ENCODE data around the gene SCUBE1.

The SCUBE1 gene

DNA sequence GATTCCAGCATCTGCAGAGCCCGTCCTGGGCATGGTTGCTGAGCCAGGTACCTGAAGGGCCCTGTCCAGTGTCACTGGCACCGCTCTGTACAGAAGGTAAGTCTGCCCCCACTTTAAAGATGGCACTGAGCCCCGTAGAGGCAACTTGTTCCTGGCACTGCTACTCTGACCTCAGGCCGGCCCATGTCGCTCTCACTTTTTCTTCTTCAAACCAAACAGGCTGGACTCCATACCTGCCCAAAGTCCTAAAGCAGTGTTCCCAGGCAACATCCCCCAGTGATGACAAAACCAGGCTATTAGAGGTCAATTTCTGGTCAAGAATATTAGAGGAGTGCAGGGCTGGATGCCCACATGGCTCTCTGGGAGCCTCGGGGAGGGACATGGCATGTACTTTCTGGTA is 109.6 kb downstream of the SCUBE1 start:
- DNase-seq: no peak

DNA sequence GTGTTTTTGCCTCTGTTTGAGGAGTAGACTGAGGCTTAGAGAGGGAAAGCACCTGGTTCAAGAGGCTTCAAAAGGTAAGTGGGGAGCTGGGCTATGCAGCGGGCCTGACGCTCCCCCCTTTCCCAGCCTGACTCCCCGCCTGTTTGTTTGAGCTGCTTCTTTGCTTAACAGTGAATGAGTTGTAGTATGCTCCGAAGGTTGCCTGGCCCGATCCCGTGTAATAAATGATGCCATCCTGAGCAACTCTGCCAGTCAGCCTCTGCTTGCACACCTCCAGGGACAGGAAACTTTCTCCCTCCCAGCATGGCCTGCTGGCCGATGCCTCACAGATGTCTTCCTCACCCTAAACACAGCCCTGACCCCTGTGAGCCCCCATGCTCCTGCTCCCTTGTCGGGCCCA is 110.7 kb downstream of the SCUBE1 start:
- no peak for DNase-seq

DNA sequence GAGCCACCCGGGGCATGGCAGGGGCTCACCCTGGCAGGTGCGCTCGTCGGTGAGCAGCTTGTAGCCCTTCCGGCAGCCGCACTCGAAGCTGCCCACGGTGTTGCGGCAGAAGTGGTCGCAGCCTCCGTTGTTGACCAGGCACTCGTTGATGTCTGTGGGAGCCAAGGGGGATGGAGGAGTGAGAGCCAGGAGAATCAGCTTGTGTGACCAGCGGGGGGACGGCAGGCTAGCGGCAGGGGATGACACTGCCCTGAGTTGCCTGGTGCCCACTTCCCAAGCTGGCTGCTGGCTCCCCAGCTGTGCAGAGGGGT is 111.5 kb downstream of the SCUBE1 start:
- no peak for DNase-seq

DNA sequence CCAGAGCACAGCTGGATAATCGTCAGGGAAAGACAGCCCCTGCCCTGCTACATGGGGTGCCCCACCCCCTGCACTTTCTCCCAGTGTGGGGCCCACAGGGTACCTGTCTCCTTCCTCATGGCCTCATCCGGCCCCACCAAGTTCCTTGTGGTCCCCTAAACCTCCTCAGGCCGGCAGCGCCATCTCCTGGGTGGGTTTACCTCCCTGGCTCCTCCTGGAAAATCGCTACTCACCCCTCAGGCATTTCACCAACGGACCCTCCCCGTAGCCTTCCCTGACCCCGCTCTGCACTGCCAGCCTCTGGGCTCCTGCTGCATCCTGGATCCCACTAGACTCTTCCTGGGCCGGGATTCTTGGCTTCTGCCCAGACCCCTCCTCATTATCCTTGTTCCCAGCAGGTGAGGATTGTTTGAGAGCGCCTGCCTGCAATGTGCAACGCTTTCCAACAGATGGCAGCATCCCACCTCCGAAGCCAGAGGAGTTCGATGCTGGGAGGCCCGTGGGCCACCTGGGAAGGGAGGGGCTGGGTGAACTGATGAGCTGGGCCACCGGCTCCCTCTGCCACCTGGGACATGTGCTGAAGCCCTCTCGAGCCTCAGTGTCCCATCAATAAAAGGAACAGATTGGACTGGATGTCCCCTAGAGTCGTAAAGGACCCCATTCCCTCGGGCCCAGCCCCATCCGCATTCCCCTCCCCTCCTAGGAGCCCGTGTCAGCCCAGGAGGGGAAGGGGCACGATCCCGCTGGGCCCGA is 112.0 kb downstream of the SCUBE1 start:
- DNase-seq: peak; percentile 13 to 40

DNA sequence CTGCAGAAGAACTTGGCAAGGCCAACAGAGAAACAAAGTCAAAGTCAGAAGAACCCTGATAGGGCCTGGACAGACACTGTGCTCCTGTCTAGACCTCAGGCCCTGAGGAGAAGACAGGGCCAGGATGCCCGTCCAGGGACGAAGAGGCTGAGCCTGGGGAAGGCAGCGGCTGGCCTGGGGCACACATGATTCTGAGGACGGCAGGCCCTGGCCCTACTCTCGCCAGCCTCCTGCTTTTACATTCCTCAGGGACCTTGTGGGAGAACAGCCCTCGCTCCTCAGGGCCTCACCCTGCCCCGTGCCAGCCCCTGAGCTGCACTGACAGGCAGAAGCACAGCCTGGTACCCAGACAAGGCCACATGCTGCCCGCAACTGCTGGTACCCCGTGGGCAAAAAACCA is 112.6 kb downstream of the SCUBE1 start:
- DNase-seq: no peak

DNA sequence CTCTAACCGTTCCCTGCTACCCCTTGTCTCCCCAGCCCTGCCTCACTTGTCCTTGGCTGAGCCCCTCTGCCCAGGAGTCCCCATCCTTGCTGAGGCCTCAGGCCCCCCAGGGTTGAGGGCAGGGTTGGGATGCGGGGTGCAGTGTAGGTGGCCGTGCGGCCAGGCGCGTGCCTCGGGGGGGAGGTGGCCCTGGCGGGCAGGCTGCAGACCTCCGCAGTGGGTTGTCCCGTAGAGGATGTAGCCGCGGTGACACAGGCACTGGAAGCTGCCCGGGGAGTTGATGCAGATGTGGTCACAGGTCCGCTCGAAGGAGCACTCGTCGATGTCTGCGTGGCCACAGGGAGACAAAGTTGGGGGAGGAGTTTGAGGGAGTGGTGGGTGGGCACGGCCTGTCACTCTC is 114.3 kb downstream of the SCUBE1 start:
- no peak for DNase-seq

DNA sequence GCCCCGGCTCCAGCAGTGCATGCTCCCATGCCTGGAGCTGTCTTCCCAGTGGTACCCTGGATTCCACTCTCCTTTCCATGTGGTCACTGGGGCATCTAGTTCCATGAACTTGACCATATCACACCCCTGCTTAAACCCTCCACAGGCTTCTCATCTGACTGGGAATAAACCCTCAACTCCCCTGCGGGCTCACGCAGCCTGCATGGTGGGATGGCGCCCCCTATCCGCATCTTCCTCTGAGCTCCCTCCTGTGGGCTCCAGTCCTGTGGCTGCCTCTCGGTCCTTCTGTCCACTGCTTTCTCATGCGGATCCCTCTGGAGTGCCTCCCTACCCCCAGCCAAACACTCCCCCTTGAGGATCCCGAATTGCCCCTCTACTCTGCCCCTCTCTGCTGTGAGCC is 114.8 kb downstream of the SCUBE1 start:
- no peak for DNase-seq

DNA sequence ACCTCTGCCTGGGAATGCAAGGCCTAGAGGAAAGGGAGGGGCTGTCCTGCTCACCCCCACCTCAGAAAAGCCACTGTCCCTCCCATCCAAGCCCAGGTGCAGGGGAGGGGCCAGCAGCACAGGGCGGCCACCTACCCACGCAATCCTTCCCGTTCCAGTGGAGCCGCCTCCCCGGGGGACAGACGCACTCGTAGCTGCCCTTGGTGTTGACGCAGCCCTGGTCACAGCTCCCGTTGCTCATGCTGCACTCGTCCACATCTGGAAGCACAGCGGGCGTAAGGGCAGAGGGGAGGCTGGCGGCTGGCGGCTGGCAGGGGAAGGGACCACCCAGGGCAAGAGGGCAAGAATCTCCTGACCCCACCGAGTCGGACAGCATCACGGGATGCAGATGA is 115.9 kb downstream of the SCUBE1 start:
- no peak for DNase-seq

DNA sequence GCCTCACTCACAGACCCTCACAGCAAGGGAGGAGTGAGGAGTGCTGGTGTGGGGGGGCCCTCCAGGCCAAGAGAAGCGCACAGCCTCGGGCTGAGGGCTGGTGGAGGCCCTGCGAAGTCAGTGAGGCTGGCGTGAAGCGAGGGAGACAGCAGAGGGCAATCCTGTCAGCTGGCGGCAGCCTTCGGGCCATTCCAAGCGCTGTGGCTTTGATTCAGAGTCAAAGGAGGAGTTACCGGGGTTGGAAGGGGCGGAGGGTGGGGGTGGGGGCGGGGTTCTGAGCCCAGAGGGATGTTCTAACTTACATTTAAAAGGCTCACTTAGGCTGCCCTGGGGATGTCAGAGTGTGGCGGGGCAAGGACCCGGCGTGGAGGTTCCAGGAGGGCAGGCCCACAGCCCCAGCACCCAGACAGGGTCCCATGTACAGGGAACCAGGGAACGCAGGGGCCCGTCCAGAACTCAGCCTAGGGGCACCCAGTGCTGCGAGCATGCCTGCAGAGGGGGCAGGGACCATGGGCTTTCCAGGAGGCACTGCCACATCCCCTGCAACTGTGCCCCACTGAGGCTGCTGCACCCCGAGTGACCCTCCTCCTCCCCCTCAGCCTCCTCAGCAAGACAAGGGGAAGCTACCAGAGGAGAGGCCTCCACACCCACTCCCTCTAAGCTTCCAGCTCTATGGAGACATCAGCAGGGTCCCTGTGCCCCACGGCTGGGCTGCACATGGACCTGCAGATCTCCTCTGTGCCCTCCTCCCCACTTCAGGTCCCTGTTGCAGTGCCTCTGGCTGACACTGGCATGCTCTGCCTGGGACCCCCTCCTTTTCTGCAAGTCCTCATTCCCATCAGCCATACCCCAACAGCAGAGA is 116.6 kb downstream of the SCUBE1 start:
- no peak for DNase-seq

DNA sequence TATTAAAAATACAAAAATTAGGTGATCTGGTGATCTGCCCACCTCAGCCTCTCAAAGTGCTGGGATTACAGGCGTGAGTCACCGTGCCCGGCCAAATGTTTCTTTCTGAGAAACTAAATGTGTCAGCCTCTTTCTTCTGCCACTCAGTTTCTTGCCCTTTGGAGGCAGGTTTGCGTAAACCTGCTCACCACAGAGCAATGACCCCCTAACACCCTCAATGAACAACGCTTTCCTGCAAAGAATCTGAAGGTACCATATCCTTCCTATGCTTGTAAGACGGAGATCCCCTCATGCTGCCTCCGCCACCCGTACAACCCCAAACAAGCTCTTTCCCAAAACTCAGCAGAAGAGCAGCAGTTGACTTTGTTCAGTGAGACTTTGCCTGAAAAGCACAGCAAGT is 117.6 kb downstream of the SCUBE1 start:
- DNase-seq: no peak

DNA sequence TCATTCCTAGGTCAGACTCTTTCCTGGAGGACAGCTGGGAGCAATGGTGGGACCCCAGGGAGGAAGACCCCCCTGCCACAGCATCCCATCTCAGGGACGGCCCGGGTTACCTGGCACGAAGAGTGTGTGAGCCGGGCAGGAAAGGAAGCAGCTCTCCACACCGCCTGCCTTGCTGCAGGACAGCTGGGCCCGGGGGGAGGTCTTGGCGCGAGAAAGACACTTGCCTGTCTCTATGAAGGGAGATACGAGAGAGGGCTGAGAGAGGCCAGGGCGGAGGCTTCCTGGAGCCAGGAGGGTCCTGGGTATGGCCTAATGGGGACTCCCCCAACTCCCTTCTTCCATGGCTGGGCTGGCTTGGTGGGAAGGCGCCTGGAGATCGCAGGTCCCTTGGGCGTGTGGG is 120.2 kb downstream of the SCUBE1 start:
- DNase-seq: no peak

DNA sequence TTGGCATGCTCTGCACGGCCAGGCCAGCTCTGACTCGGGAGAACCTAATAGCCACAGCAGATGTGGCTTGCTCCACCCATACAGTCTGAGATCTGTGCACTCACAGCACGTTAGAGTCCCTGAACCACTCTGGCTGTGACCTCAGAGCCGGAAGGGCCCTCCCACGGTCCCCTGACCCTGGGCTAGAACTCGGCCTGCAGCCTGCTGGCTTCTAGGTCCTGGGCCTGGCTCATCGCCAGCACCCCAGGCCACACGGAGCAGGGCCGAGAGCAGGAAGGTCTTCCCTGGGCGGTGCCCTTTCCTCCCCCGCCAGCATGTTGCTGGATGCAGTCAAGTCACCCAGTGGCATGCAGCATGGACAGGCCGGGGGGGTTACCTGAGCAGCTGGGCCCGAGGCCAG is 120.9 kb downstream of the SCUBE1 start:
- no peak for DNase-seq

DNA sequence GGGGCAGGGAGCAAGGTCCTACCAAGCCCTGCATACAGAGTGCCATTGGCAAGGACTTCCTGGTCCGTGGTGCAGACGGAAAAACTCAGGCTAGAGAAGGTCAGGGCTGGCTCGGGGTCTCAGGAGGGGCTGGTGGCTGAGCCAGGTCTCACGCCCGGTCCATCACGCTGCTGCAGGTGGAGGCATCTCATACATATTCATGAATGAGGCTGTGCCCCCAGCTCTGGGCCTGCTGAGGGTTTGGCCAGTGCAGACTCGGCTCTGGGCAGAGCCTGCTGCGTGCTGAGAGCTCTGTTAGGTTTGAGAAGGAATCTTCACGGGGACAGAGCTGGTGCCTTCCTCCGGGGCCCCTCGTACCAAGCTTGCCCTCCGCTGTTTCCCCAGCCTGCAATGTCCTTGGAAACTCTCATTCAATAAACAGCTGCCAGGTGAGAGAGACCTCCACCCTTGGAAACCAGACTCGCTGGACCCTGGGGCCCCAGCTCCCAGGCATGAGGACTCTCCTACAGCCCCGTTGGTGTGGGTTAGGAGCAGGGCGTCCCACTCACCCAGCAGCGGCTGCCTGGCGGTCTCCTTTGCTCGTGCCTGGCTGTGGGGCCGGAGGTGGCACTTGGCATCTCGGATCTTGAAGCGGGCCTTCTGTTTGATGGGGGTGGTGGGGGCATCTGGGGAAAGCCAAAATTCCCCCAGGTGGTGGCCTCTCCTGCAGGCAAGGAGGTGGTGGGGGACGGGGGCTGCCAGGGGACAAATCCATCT is 122.4 kb downstream of the SCUBE1 start:
- no peak for DNase-seq

DNA sequence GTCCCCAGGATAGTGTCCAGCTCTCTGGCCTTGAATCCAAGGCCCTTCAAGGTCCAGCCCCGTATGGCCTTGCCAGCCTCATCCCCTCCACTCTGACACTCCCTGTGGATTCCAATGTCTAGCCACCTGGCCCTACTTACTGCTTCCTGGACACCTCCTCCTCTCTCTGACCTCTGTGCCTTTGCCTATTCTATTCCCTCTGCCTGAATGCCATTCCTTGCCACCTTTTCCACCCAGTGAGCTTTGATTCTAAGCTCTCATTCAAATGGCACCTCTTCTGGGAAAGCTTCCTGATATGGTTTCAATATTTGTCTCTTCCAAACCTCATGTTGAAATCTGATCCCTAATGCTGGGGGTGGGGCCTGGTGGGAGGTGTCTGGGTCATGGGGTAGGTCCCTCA is 124.4 kb downstream of the SCUBE1 start:
- no peak for DNase-seq

DNA sequence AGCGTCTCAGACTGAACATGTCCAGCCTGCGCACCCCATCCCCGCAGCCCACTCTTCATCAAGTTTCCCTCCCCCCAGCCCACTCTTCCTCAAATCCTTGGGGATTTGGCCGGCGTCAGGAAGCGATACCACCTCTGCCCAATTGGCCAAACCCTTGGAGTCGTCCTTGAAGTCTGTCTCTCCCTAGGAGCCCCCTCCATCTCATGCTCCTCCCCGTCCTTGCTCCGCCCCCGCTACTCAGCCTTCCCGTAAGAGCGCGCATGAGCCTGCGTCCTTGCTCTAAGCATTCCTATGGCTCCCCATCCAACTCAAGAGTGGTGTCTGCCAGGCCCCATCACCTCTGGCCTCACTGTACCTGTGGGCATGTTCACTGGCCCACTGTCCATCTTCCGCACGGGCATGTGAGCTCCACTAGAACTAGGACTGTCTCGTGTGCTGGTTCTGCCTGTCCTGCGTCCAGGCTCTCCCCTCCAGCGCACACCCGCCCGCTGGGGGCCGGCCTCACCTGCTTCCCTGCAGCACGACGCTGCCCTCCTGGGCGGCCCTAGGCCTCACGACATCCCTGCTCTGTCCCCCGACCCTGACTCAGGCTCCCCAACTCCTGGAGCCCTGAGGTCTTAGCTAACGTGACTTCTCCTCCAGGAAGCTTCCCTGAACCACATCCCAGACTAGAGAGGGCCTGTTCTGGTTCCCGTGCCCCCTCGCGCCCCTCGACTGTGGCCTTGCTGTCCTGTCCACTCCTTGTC is 125.7 kb downstream of the SCUBE1 start:
- no peak for DNase-seq

DNA sequence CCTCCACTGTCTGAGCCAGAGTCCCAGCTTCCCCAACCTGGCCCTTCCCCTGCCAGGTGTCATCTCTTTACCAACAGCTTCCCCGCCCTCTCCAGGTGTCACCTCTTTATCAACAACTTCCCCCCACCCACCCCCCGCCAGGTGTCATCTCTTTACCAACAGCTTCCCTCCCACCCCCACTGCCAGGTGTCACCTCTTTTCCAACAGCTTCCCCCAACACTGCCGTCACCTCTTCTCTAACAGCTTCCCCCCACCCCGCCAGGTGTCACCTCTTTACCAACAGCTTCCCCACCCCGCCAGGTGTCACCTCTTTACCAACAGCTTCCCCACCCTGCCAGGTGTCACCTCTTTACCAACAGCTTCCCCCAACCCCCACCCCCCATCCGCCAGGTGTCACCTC is 126.4 kb downstream of the SCUBE1 start:
- no peak for DNase-seq

DNA sequence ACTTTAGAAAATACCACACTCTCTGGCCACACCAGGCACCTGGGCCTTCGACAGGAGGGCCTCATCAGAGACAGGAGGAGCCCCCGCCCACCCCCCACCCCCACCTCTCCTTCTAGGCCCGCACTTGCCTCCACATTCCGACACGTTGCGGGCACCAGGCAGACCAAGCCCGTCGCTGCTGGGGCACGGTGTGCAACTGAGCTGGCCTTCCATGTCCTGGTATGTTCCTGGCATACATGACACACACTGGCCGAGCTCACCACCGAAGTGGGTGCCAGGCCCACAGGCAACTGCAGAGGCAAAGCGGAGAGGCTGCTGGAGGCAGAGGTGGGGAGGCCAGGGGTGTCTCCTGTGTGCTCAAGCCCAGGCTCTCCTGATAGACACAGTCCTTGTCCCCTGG is 129.2 kb downstream of the SCUBE1 start:
- no peak for DNase-seq

DNA sequence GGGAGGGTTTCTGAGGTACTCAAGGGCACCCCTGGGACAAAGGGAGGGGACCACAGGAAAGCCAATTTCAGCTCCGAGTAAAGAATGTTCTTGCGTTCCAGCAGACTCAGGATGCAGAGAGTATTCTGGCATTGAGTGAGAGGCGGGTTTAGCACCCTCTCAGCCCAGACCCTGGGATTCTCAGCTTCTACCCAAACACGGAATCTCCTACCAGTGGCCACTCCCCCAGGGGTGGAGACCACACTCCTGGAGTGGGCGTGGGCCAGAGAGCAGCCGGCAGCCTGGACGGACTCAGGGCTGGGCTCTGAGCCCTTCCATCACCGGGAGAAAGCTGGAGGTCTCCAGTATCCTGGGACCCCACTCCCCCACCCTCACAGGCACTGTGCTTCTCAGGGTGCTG is 130.1 kb downstream of the SCUBE1 start:
- no peak for DNase-seq

DNA sequence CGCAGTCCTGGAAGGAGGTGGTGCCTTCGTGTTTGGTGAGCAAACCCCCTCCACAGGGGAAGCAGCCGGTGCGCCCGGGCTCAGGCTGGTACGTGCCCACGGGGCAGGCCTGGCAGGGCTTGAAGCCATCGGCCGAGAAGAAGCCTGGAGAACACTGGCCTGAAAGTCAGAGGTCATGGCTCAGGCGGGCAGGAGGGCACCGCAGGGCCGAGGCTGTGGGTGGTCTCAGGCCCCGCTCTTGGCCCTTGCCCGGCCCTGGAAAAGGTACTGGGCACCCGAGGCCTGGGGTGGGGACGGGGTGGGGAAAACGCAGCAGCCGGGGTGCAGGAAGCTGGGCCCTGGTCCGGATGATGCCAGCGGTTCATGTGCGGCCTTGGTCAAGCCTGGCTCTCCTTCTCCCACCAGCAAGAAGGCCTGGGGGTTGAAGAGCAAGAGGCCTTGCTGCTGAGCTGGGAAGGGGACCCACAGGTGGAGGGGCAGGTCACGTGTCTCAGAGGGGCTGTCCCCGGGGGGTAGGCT is 130.7 kb downstream of the SCUBE1 start:
- DNase-seq: no peak

DNA sequence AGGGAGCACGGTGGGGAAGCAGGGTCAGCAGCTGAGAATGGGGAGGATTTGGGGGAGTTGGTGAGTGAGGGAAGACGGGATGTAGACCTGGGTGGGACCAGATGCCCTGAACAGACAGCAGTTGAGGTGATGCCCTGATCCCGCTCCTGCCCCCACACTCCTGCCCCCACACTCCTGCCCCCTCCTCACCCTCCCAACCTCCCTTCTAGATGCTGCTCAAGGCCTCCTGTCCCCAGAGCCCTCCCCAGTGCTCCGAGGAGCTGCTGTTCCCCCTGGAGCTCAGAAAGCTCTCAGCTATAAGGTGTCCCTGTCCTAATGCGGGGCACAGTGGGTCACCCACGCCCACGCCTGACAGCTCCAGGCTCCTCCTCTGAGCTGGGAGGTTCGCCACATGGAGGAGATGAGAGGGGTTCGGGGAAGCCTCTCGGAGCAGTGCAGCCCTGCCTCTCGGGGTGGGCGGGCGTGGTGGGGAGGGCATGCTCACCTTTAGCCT is 131.2 kb downstream of the SCUBE1 start:
- no peak for DNase-seq

DNA sequence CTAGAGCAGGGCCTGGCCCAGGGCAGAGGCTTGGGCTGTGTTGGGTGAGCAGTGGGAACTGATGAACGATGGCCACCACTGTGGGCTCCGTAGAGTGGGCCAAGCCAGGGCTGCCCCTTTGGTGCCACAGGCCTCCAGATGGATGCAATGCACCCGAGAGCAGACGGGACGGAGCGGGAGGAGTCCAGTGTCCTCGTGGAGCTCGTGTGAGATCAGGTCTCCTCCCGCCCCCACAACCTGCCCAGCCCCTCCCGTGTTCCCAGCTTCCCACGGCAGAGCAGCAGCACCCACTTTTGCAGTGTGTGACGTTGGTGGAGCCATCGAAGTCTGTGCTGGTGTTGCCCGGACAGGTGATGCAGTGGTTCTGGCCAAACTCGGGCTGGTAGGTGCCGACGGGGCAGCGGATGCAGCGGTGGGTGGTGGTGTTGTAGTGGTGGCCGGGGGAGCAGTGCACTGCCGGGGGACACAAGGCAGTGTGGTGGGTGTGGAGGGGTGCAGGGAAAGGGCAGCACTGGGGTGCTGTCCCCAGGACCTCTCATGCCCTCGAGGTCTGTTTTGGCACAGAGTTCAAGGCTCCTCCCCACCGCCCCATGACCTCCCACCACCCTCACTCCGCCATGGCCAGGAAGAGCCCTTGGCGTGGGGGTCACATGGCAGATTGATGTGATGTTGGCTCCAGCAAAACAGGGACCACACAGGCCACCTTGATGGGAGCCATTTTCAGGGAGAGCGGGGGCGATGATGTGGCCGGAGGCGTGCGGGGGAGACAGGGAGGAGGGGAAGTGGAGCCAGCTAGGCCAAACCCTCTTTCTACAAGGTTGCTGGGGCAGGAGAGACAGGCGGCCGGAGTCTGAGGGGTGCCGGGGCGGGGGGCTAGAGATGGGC is 132.3 kb downstream of the SCUBE1 start:
- no peak for DNase-seq

DNA sequence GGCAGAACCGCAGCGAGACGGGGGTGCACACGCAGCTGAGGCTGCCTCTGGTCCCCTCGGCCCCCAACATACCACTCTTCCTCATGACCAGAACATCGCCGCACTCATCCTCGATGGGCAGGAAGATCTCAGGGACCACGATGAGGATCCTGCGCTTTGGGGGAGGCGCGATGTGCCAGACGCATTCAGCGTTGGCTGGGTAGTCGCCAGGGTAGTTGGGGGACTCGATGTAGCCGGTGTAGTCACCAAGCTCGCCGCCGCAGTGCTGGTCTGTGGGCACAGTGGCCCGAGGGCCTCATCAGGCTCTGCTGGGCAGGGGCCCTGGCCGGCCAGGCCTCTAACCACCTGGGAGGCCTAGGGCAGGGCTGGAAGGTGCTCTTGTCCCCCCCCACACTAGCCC is 133.2 kb downstream of the SCUBE1 start:
- no peak for DNase-seq

Data from NCI-H187 (cell line).